Hepatocyte (in vitro differentiated cells): Measurements from ENCODE around the gene NR2E1. TPM values are rescaled to one million over a fixed set of nuclear protein-coding genes. Genes with fewer than 3 reads are reported as not detected.

Source experiments
- DNase-seq: peaks from one replicate; pipeline ENCODE4 v3.0.0-alpha.2; 2016; ENCODE audit warnings: low spot score
- H2AFZ ChIP-seq: fragments of 200-600 bp; sonication (generic); 2 replicates; pipeline ENCODE4 v1.6.0; 2016; ENCODE audit warnings: antibody characterized with exemption, mild to moderate bottlenecking
- H3K27ac ChIP-seq: fragments of 200-600 bp; sonication (generic); 2 replicates; pipeline ENCODE4 v1.5.1; 2016; ENCODE audit warnings: mild to moderate bottlenecking
- H3K27me3 ChIP-seq: fragments of 200-600 bp; sonication (generic); 2 replicates; pipeline ENCODE4 v1.6.1; 2016
- H3K36me3 ChIP-seq: fragments of 200-600 bp; sonication (generic); replicated peaks from 2 replicates; pipeline ENCODE4 v1.5.1; 2016; ENCODE audit warnings: low read depth; ENCODE audit not compliant: insufficient read depth
- H3K4me1 ChIP-seq: fragments of 200-600 bp; sonication (generic); 2 replicates; pipeline ENCODE4 v1.5.1; 2016; ENCODE audit warnings: mild to moderate bottlenecking, moderate library complexity; ENCODE audit not compliant: insufficient read depth
- H3K4me2 ChIP-seq: fragments of 200-600 bp; sonication (generic); 2 replicates; pipeline ENCODE4 v1.6.0; 2016
- H3K4me3 ChIP-seq: fragments of 200-600 bp; sonication (generic); 2 replicates; pipeline ENCODE4 v1.5.1; 2016; ENCODE audit warnings: mild to moderate bottlenecking
- H3K79me2 ChIP-seq: fragments of 200-600 bp; sonication (generic); 2 replicates; pipeline ENCODE4 v1.6.0; 2017; ENCODE audit warnings: mild to moderate bottlenecking
- H3K9me2 ChIP-seq: fragments of 200-600 bp; sonication (generic); replicated peaks from 2 replicates; pipeline ENCODE4 v1.6.0; 2017; ENCODE audit warnings: mild to moderate bottlenecking; ENCODE audit not compliant: insufficient read depth
- H3K9me3 ChIP-seq: fragments of 200-600 bp; sonication (generic); 2 replicates; pipeline ENCODE4 v1.5.1; 2016; ENCODE audit warnings: low read depth, mild to moderate bottlenecking
- H4K20me1 ChIP-seq: fragments of 200-600 bp; sonication (generic); 2 replicates; pipeline ENCODE4 v1.6.0; 2016; ENCODE audit warnings: mild to moderate bottlenecking; ENCODE audit not compliant: insufficient read depth, poor library complexity, severe bottlenecking
- EZH2 ChIP-seq: fragments of 200-600 bp; sonication (generic); IDR thresholded peaks from 2 replicates; pipeline ENCODE4 v1.6.1; 2016; ENCODE audit warnings: antibody characterized with exemption, mild to moderate bottlenecking, borderline replicate concordance
- EZH2phosphoT487 ChIP-seq: fragments of 200-600 bp; sonication (generic); IDR thresholded peaks from one replicate; pipeline ENCODE4 v1.6.1; 2018; ENCODE audit warnings: antibody characterized with exemption, mild to moderate bottlenecking, low read depth, moderate library complexity; ENCODE audit not compliant: unreplicated experiment, severe bottlenecking
- WGBS: methylation state at CpG from one replicate; pipeline ENCODE4 v1.1.6; 2016; ENCODE audit warnings: low lambda C conversion rate; ENCODE audit errors: missing lambda C conversion rate; 5-methylcytosine and 5-hydroxymethylcytosine counted together
- polyA plus RNA-seq: library from polyadenylated mRNA; unstranded; fragments of >200 nt; fragmentation: Nextera tagmentation; extraction: Ambion mirVana; gene quantifications from 2 replicates; pipeline ENCODE4 v1.2.1, GENCODE V29; 2016
- total RNA-seq: library from RNA; depleted of rRNA; stranded (reverse); fragments of >200 nt; gene quantifications from 2 replicates; pipeline ENCODE4 v1.2.3, GENCODE V29; 2014
- TF ChIP-seq, protein P1 (sequence below): fragments of 200-600 bp; sonication (generic); IDR thresholded peaks from 2 replicates; pipeline ENCODE4 v1.5.1; 2016; ENCODE audit warnings: antibody characterized with exemption, mild to moderate bottlenecking; ENCODE audit not compliant: poor library complexity

Gene NR2E1
- total and polyA plus RNA-seq, 2 experiments from 2014 or later = not detected

DNA sequence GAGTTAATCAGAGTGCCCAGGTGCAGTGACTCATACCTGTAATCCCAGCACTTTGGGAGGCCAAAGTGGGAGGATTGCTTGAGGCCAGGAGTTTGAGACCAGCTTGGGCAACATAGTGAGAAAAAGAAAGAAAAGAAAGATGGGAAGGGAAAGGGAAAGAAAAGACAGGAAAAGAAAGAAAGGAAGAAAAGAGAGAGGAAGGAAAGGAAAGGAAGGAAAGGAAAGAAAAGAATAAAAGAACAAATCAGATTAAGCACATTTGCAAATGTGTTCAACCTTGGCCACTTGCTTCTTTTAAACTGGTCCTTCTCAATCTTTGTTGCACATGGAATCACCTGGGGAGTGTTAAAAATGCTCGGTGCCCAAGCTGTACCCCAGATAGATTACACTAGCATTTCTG is 28.0 kb downstream of the NR2E1 start:
- 77% methylated on average over 1 of the region's 1 CpG for WGBS
- no peak overlapping the region for H2AFZ ChIP-seq
- no peaks in the 10 kb centered on the region for H3K9me3 ChIP-seq
- no peaks in the 10 kb centered on the region for H3K4me1 ChIP-seq
- no peaks in the 10 kb centered on the region for H3K79me2 ChIP-seq
- no peak overlapping the region for H3K4me2 ChIP-seq
- peaks cover 7% of the 10 kb centered on the region for H3K27me3 ChIP-seq
- H3K4me3 ChIP-seq = no peak overlapping the region
- H3K36me3 ChIP-seq = no peaks in the 10 kb centered on the region
- no peak for DNase-seq
- no peaks in the 10 kb centered on the region for H4K20me1 ChIP-seq
- no peaks in the 10 kb centered on the region for H3K9me2 ChIP-seq
- TF ChIP-seq EZH2 (no peak), EZH2phosphoT487 (no peak)
- TF ChIP-seq, protein P1, sequence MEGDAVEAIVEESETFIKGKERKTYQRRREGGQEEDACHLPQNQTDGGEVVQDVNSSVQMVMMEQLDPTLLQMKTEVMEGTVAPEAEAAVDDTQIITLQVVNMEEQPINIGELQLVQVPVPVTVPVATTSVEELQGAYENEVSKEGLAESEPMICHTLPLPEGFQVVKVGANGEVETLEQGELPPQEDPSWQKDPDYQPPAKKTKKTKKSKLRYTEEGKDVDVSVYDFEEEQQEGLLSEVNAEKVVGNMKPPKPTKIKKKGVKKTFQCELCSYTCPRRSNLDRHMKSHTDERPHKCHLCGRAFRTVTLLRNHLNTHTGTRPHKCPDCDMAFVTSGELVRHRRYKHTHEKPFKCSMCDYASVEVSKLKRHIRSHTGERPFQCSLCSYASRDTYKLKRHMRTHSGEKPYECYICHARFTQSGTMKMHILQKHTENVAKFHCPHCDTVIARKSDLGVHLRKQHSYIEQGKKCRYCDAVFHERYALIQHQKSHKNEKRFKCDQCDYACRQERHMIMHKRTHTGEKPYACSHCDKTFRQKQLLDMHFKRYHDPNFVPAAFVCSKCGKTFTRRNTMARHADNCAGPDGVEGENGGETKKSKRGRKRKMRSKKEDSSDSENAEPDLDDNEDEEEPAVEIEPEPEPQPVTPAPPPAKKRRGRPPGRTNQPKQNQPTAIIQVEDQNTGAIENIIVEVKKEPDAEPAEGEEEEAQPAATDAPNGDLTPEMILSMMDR = no peak
- H3K27ac ChIP-seq = no peak overlapping the region

DNA sequence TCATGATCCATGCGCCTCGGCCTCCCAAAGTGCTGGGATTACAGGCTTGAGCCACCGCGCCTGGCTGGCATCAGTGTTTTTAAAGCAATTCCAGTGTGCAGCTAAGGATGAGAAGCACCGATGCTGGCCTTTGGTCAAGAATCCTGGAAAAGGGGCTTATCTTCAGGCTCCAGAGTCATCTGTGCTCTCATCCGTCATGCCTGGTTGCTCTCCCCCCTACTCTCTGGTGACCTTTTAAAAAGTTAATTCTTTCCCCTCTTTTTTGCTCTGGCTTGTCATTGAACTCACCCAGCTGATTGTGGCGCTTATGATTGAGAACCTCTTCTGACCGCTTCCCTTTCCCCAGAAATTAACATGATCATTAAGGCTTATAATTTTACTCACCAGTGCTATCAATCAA is 28.7 kb downstream of the NR2E1 start:
- H3K9me3 ChIP-seq = no peaks in the 10 kb centered on the region
- DNase-seq = no peak
- 85% methylated on average over 8 of the region's 8 CpGs for WGBS
- H2AFZ ChIP-seq = no peak overlapping the region
- H3K36me3 ChIP-seq = no peaks in the 10 kb centered on the region
- H3K4me1 ChIP-seq = no peaks in the 10 kb centered on the region
- H3K79me2 ChIP-seq = no peaks in the 10 kb centered on the region
- no peak overlapping the region for H3K4me2 ChIP-seq
- no peak overlapping the region for H3K4me3 ChIP-seq
- H4K20me1 ChIP-seq = no peaks in the 10 kb centered on the region
- no peaks in the 10 kb centered on the region for H3K9me2 ChIP-seq
- TF ChIP-seq, protein P1 = no peak
- TF ChIP-seq EZH2phosphoT487 = no peak
- no peak for TF ChIP-seq EZH2
- H3K27me3 ChIP-seq = no peaks in the 10 kb centered on the region
- H3K27ac ChIP-seq = no peak overlapping the region

DNA sequence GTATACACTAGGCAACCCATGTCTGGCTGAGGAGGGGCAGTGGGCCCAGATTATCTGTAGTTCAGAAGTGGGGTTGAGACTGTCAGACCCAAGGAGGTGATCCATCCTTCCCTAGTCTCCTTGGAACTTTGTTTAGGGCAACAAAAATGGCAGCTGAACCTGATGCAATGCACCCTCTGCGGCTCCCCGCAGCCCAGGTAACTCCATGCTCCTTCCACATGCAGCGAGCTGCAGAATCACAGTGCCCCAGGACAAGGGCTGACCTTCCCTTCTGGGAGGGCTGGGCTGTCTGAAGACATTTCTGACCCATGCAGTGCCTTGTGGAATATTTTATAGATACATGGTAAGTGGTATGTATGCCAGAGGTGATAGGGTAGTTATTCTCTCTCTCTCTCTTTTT is 29.4 kb downstream of the NR2E1 start:
- Histone ChIP-seq H3K36me3 (no peaks in the 10 kb centered on the region), H3K9me2 (no peaks in the 10 kb centered on the region), H3K4me1 (no peaks in the 10 kb centered on the region), H3K4me3 (no peak overlapping the region), H3K79me2 (no peaks in the 10 kb centered on the region), H3K27me3 (no peaks in the 10 kb centered on the region), H2AFZ (no peak overlapping the region), H3K4me2 (no peak overlapping the region), H4K20me1 (no peaks in the 10 kb centered on the region), H3K27ac (no peak overlapping the region), H3K9me3 (no peaks in the 10 kb centered on the region)
- TF ChIP-seq, protein P1 = no peak
- TF ChIP-seq EZH2phosphoT487 = no peak
- 93% methylated on average over 3 of the region's 3 CpGs for WGBS
- no peak for DNase-seq

DNA sequence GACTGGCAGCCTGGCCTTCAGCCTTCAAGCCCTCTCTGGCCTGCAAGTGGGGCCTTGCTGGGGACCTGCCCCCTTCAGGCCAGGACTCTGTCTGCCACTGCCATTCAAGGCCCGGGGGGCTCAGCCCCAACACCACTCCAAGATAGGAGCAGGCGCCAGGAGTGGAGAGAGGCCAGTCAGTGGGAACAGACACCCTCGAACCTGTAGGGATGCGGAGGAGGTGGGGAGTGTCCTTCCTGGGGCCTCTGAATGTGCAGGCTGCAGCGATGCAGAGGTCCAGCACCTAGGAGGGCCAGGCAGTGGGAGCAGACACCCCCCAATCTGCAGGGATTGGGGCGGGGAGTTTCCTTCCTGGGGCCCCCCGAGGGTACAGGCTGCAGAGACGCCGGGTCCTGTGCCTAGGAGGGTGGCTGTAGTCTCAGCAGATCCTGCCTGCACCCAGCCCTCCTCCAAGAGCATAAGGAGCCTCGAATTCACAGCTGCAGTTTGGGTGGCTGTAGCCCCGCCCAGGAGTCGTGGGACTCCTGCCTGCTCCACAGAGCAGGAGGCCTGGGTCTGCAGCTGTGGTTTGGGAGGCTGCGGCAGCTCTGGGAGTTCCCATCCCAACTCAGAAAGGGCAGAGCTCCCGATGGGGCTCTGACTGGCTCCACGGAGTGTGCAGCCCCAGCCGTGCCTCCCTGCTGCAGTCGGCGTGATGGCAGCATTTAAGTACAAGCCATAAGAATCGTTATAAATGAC is 33.1 kb downstream of the NR2E1 start:
- Histone ChIP-seq H3K36me3 (no peaks in the 10 kb centered on the region), H4K20me1 (no peaks in the 10 kb centered on the region), H3K4me2 (no peak overlapping the region), H3K9me2 (no peaks in the 10 kb centered on the region), H3K27me3 (no peaks in the 10 kb centered on the region), H3K27ac (no peak overlapping the region), H3K4me1 (no peaks in the 10 kb centered on the region), H3K79me2 (no peaks in the 10 kb centered on the region), H3K4me3 (no peak overlapping the region), H3K9me3 (no peaks in the 10 kb centered on the region), H2AFZ (no peak overlapping the region)
- 91% methylated on average over 19 of the region's 19 CpGs for WGBS
- TF ChIP-seq, protein P1 = no peak
- TF ChIP-seq EZH2 (no peak), EZH2phosphoT487 (no peak)
- DNase-seq = no peak
